Pulmonary artery endothelial cell (primary cell): ENCODE data around the gene PROX1. TPM values are rescaled to one million over a fixed set of nuclear protein-coding genes. Genes with fewer than 3 reads are reported as not detected.
"Not testable (repeated sequence)": the region's sequence is repeated elsewhere in the genome, so short reads cannot be mapped to it uniquely, and the experiment has no call there.

Source experiments
- DNase-seq: peaks from one replicate; pipeline ENCODE4 v3.0.0-alpha.2; 2011; ENCODE audit warnings: low read depth, low spot score
- total RNA-seq: library from RNA; depleted of rRNA; stranded (reverse); fragments of >200 nt; gene quantifications from 2 replicates; pipeline ENCODE4 v1.2.3, GENCODE V29; 2014

The PROX1 gene
- total RNA-seq, 1 donor from 2014 or later, result 0.46 TPM

GRCh38 chr1:214071469-214071868, 83.7 kb downstream of the PROX1 start:
- DNase-seq, result no peak

GRCh38 chr1:214072426-214073157, 84.8 kb downstream of the PROX1 start:
- DNase-seq, result no peak

- DNase-seq, result no peak
These were observed 86.7 kb downstream of the PROX1 start for GRCh38 chr1:214074477-214074876.

GRCh38 chr1:214075305-214075998, 87.7 kb downstream of the PROX1 start:
- DNase-seq, result no peak

- DNase-seq, result no peak
These were observed 88.4 kb downstream of the PROX1 start for GRCh38 chr1:214075999-214076707.

GRCh38 chr1:214076708-214077065, 88.9 kb downstream of the PROX1 start:
- no peak for DNase-seq

- no peak for DNase-seq
These were observed 91.2 kb downstream of the PROX1 start for GRCh38 chr1:214078950-214079349.

GRCh38 chr1:214085325-214085724, 97.6 kb downstream of the PROX1 start:
- no peak for DNase-seq

- DNase-seq, result no peak
These were observed 99.2 kb downstream of the PROX1 start for GRCh38 chr1:214086945-214087344.

- not testable (repeated sequence) for DNase-seq
These were observed 101.2 kb downstream of the PROX1 start for GRCh38 chr1:214089003-214089402.
